ENCODE data around the gene RMND5B.
A peak's percentile ranks its signal among the peaks of the same experiment; 100 is the strongest.
"Not testable (repeated sequence)": the region's sequence is repeated elsewhere in the genome, so short reads cannot be mapped to it uniquely, and the experiment has no call there.

Gene RMND5B

DNA sequence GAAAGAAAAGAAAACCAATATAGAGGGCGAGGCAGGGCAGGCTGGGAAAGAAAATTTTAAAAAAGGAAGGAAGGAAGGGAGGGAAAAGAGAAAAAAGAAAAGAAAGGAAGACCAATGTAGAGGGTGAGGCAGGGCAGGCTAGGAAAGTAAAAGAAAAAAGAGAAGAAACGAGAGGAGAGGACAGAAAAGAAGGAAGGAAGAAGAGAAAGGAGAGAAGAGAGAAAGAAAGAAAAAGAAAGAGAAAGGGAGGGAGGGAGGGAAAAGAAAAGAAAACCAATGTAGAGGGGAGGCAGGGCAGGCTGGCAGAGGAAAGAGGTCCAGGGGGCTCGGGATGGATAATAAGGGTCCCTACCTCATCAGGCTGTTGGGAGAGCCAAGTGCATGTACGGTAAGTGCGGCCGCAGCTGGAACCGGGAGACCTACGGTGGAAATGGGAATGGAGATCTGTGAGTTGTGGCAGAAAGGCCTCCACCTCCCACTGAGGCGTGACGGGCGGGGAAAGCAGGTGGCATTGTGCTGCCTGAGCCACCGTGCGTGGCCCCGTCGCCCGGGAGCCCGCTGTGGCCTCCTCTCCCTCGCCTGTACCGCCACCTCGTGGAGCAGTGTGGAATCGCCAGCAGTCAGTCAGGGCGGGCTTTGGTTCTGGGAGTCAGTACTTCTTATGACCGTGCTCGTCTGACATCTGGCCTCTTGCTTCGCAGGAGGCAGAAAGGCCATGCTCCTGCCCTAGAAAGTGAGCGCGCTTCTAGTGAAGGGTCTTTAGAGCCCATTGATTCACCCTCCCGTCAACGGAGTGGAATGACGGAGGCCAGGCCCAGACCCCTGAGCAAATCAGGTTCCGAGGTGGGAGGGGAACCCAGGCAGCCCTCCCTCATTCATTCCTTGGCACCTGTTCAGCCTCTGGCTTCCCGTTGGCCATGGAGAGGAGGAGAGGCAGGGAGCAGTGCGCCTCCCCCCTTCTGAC lies 33.2 kb downstream of the RMND5B start:
- DNase-seq (ENCODE audit: insufficient read length, low spot score), result peak; percentile 98
- peak; percentile 88 for FAIRE-seq

GRCh38 chr5:178165581-178165980 lies 34.8 kb downstream of the RMND5B start:
- FAIRE-seq (no peak), DNase-seq (ENCODE audit: insufficient read length, low spot score) (no peak)

- FAIRE-seq (no peak), DNase-seq (ENCODE audit: insufficient read length, low spot score) (no peak)
Measured at GRCh38 chr5:178170455-178170854, 39.6 kb downstream of the RMND5B start.

DNA sequence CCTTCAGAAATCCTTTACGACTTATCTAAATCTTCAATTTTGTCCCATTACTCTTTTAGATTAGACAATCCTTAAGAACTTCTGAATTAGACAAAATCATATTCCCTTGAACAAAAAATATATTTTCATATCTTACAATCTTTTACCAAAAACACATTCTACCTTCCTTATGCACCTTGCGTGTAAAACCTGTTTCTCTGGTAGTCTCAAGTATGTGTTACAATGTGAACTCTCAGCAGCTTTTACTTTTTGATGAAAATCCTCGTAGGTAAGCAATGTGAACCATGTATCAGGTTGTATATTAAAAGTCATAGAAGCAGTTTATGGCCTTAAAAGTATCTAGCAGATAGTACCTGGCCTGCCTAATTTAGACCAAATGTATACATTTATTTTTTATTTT lies 43.6 kb downstream of the RMND5B start:
- no peak for DNase-seq (ENCODE audit: insufficient read length, low spot score)
- no peak for FAIRE-seq

GRCh38 chr5:178176791-178177190 lies 46.0 kb downstream of the RMND5B start:
- DNase-seq (ENCODE audit: insufficient read length, low spot score) (no peak), FAIRE-seq (no peak)

DNA sequence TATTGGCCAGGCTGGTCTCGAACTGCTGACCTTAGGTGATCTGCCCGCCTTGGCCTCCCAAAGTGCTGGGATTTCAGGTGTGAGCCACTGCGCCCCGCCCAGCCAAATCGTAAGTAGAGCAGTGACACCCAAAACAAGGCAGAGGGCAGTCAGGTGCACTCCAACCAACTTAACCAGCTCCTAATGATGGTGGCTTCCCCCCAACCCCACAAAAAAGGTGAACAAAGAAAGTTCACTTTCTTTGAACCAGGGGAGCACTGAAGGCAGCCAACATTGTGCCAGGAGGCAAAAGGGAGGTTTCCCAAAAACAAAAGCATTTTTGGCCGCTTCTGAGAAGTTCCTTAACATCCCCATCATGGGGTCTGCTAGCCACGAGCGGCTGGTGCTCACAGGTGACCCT lies 46.8 kb downstream of the RMND5B start:
- FAIRE-seq (no peak), DNase-seq (ENCODE audit: insufficient read length, low spot score) (no peak)

GRCh38 chr5:178180141-178180863 lies 49.5 kb downstream of the RMND5B start:
- FAIRE-seq, result no peak
- DNase-seq (ENCODE audit: insufficient read length, low spot score), result no peak

DNA sequence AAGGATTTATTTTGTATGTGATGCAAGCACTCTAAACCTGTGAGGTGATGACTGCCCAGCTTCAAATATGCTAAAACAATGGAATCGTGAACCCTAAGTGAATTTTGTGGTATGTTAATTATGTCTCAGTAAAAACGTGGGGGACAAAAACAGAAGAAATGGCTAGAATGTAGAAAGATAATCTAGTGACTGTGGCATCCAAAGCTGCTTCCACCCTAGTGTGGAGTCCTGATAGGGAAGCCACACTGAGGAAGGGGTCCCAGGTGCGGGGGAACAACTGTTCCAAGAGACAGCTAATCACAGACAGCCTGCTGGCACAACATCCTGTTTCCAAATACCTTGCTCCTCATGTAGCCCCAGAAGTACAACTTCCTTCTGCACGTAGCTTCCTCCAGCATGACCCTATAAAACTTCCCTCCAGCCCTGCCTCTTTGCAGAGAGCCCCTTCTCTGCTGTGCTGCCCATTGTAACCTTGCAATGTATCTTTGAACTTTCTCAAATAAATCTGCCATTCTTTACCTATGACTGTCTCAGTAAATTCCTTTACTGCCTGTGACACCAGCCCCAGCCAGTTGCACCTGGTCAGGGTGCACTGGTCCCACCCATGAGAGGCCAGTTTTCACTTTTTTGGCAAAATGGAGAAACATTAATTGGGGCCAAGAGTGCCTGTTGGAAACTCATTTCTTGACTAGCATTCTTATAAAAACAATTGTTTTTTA lies 51.5 kb downstream of the RMND5B start:
- no peak for DNase-seq (ENCODE audit: insufficient read length, low spot score)
- FAIRE-seq, result no peak

- no peak for DNase-seq (ENCODE audit: insufficient read length, low spot score)
Measured at GRCh38 chr5:178186427-178186826, 55.6 kb downstream of the RMND5B start.

DNA sequence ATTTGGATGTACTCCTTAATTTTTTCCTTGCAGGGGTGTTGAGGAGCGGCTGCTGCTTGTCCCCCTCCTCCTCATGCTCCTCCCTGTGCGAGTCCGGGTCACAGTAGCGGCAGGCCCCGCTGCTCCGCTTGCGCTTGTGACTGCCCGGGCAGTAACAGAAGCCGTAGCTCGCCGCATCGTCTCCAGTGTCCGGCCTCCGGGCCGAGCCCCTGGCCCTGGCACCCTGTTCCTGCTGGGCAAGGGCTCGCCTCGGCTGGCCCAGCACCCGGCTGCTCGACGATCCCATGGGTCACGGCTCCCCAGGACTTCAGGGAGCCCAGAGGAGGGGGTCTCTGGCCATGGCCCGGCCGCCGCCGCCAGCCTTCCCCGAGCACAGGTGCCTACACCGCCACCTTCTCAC lies 56.2 kb downstream of the RMND5B start, which contains the start of gene GMCL2:
Gene GMCL2, minus strand, starts transcription at position 358 of the 400 bp plus-strand sequence. Its CDS starts 72 bp downstream, at position 286.
- FAIRE-seq (no peak), DNase-seq (ENCODE audit: insufficient read length, low spot score) (no peak)

More at GRCh38 chr5:178186427-178186826, 55.6 kb downstream of the RMND5B start:
- no peak for FAIRE-seq

GRCh38 chr5:178189433-178189832 lies 58.6 kb downstream of the RMND5B start:
- no peak for FAIRE-seq
- no peak for DNase-seq (ENCODE audit: insufficient read length, low spot score)

GRCh38 chr5:178191661-178192060 lies 60.8 kb downstream of the RMND5B start:
- FAIRE-seq (no peak), DNase-seq (ENCODE audit: insufficient read length, low spot score) (no peak)

- DNase-seq (ENCODE audit: insufficient read length, low spot score) (no peak), FAIRE-seq (no peak)
Measured at GRCh38 chr5:178192244-178192643, 61.4 kb downstream of the RMND5B start.

- FAIRE-seq, result no peak
- no peak for DNase-seq (ENCODE audit: insufficient read length, low spot score)
Measured at GRCh38 chr5:178192787-178193186, 62.0 kb downstream of the RMND5B start.

DNA sequence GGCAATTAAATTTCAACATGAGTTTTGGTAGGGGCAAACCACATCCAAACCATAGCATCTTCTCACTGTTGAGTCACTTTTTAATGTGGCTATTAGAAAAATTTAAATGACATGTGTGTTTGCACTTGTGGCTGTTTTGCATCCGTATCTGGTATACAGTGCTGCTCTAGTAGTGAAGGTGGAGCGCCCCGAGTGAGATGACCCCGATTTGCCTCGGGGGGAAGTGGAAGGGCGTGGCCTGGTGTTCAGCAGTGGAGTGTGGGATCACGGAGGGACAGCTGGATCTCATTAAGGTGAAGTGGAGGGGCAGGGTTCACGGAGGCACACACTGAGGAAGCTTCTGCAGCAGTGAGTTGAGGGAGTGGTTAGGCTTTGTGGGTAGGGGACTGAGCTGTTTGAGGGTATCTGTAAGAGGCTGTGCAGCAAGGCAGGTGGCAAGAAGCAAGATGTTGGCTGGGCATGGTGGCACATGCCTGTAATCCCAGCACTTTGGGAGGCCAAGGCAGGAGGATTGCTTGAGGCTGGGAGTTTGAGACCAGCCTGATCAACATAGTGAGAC lies 62.5 kb downstream of the RMND5B start:
- FAIRE-seq (no peak), DNase-seq (ENCODE audit: insufficient read length, low spot score) (no peak)

- DNase-seq (ENCODE audit: insufficient read length, low spot score) (no peak), FAIRE-seq (no peak)
Measured at GRCh38 chr5:178194026-178194425, 63.2 kb downstream of the RMND5B start.

GRCh38 chr5:178196281-178196812 lies 65.5 kb downstream of the RMND5B start:
- DNase-seq (ENCODE audit: insufficient read length, low spot score) (no peak), FAIRE-seq (no peak)

GRCh38 chr5:178196986-178197385 lies 66.2 kb downstream of the RMND5B start:
- FAIRE-seq (no peak), DNase-seq (ENCODE audit: insufficient read length, low spot score) (no peak)

DNA sequence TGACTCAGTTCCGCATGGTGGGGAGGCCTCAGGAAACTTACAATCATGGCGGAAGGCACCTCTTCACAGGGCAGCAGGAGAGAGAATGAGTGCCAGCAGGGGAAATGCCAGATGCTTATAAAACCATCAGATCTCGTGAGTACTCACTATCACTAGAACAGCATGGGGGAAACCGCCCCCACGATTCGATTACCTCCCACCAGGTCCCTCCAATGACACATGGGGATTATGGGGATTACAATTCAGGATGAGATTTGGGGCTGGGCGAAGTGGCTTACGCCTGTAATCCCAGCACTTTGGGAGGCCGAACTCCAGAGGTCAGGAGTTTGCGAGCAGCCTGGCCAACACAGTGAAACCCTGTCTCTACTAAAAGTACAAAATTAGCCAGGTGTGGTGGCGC lies 67.3 kb downstream of the RMND5B start:
- DNase-seq (ENCODE audit: insufficient read length, low spot score); FAIRE-seq: not testable (repeated sequence)

DNA sequence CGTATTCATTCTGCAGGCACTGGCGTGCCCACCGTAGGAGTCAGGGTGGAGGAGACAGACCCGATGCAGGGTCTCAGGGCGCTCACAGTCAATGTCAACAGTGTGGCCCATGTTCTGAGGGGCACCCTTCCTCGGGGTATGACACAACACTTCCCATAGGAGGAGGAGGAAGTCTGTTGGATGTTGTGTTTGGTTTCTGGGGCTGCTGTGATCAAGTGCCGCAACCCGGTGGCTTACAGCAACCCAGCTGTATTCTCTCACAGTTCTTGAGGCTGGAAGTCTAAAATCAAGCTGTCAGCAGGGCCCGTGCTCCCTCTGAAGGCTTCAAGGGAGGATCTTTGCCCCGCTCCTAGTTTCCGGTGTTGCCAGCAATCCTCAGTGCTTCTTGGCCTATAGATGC lies 67.9 kb downstream of the RMND5B start:
- FAIRE-seq, result no peak
- DNase-seq (ENCODE audit: insufficient read length, low spot score), result no peak

All from GM19239 (cell line).